GM19035 (cell line): Measurements from ENCODE around the gene EIF4B.
A peak's percentile ranks its signal among the peaks of the same experiment; 100 is the strongest.
"Not testable (repeated sequence)": the region's sequence is repeated elsewhere in the genome, so short reads cannot be mapped to it uniquely, and the experiment has no call there.

Source experiments
- ATAC-seq: cut with Tn5 transposase; IDR thresholded peaks from one replicate; pipeline ENCODE4 v1.9.1; 2021; ENCODE audit not compliant: unreplicated experiment

The EIF4B gene

GRCh38 chr12:52992699-52993557, 13.3 kb upstream of the EIF4B start:
- no peak for ATAC-seq

GRCh38 chr12:52993558-52993869, 12.7 kb upstream of the EIF4B start:
- no peak for ATAC-seq

GRCh38 chr12:53004178-53004577, 2.1 kb upstream of the EIF4B start:
- ATAC-seq, result no peak

GRCh38 chr12:53004582-53004981, 1.7 kb upstream of the EIF4B start:
- no peak for ATAC-seq

- no peak for ATAC-seq
Measured at GRCh38 chr12:53005215-53005985, 856 bp upstream of the EIF4B start.

- peak; percentile 35 for ATAC-seq
Measured at GRCh38 chr12:53006810-53007309, 604 bp downstream of the EIF4B start.

- ATAC-seq, result no peak
Measured at GRCh38 chr12:53007343-53007742, 1.1 kb downstream of the EIF4B start.

GRCh38 chr12:53008760-53009159, 2.5 kb downstream of the EIF4B start:
- ATAC-seq, result not testable (repeated sequence)

- ATAC-seq, result no peak
Measured at GRCh38 chr12:53010955-53011354, 4.7 kb downstream of the EIF4B start.

GRCh38 chr12:53011889-53012288, 5.6 kb downstream of the EIF4B start:
- no peak for ATAC-seq

- no peak for ATAC-seq
Measured at GRCh38 chr12:53012928-53013327, 6.7 kb downstream of the EIF4B start.

GRCh38 chr12:53014709-53015108, 8.5 kb downstream of the EIF4B start:
- no peak for ATAC-seq

GRCh38 chr12:53025250-53025649, 19.0 kb downstream of the EIF4B start:
- ATAC-seq, result no peak

GRCh38 chr12:53027014-53027413, 20.8 kb downstream of the EIF4B start:
- ATAC-seq, result not testable (repeated sequence)

GRCh38 chr12:53031616-53032015, 25.4 kb downstream of the EIF4B start:
- ATAC-seq, result no peak

GRCh38 chr12:53033832-53034231, 27.6 kb downstream of the EIF4B start:
- not testable (repeated sequence) for ATAC-seq

GRCh38 chr12:53034459-53034858, 28.2 kb downstream of the EIF4B start:
- no peak for ATAC-seq

- ATAC-seq, result no peak
Measured at GRCh38 chr12:53036802-53037201, 30.5 kb downstream of the EIF4B start.

- ATAC-seq, result no peak
Measured at GRCh38 chr12:53039851-53040250, 33.6 kb downstream of the EIF4B start.

- ATAC-seq, result no peak
Measured at GRCh38 chr12:53042607-53043454, 36.6 kb downstream of the EIF4B start.

- no peak for ATAC-seq
Measured at GRCh38 chr12:53044052-53044581, 37.9 kb downstream of the EIF4B start.
